Tibial nerve (tissue), 4 donors: ENCODE data around the gene CD209. TPM values are rescaled to one million over a fixed set of nuclear protein-coding genes. Genes with fewer than 3 reads are reported as not detected.

Experiments
- DNase-seq, 2 donors: peaks; one replicate each; pipeline ENCODE4 v3.0.0-alpha.2; 2019; ENCODE audit warnings: low spot score in 2 of 2
- H3K27ac ChIP-seq, 4 donors: fragments of 200-600 bp; sonication (generic) in 3 of 4; one replicate each; pipeline ENCODE4 v1.5.1; 2017 to 2019; ENCODE audit warnings: mild to moderate bottlenecking in 1 of 4
- H3K27me3 ChIP-seq, 2 donors: fragments of 200-600 bp; sonication (generic) in 1 of 2; one replicate each; pipeline versions ENCODE4 v1.5.1 to v1.6.0; 2017 to 2019
- H3K36me3 ChIP-seq, 3 donors: fragments of 200-600 bp; sonication (generic); one replicate each; pipeline ENCODE4 v1.5.1; 2018 to 2019
- H3K4me1 ChIP-seq, 4 donors: fragments of 200-600 bp; sonication (generic) in 3 of 4; one replicate each; pipeline ENCODE4 v1.5.1; 2017 to 2019
- H3K4me3 ChIP-seq, 4 donors: fragments of 200-600 bp; sonication (generic) in 3 of 4; one replicate each; pipeline ENCODE4 v1.5.1; 2017 to 2019; ENCODE audit warnings: mild to moderate bottlenecking in 1 of 4, moderate library complexity in 1 of 4
- H3K9me3 ChIP-seq, 4 donors: fragments of 200-600 bp; sonication (generic) in 3 of 4; one replicate each; pipeline ENCODE4 v1.5.1; 2017 to 2019
- CTCF ChIP-seq, 5 experiments: fragments of 200-600 bp in 3 of 5; fragments of 450-650 bp in 2 of 5; sonication (generic) in 3 of 5; IDR thresholded peaks; one replicate each; pipeline ENCODE4 v1.5.1; 2016 to 2019; ENCODE audit warnings: antibody characterized with exemption in 5 of 5, mild to moderate bottlenecking in 3 of 5, moderate library complexity in 2 of 5
- EP300 ChIP-seq, 2 donors: sonication (generic); formaldehyde crosslinking; IDR thresholded peaks; one replicate each; pipeline ENCODE4 v1.6.1; 2017; ENCODE audit warnings: antibody characterized with exemption in 2 of 2, mild to moderate bottlenecking in 1 of 2
- POLR2A ChIP-seq, 2 donors: fragments of 450-650 bp; IDR thresholded peaks; one replicate each; pipeline ENCODE4 v1.6.1; 2017; ENCODE audit warnings: antibody characterized with exemption in 2 of 2, mild to moderate bottlenecking in 2 of 2, moderate library complexity in 2 of 2
- WGBS, 2 donors: methylation state at CpG; one replicate each; pipeline ENCODE4 v1.1.5; 2018; 5-methylcytosine and 5-hydroxymethylcytosine counted together
- total RNA-seq, 4 donors: library from RNA; depleted of rRNA; stranded (reverse); fragments of >200 nt; gene quantifications; one replicate each; pipeline ENCODE4 v1.1.0, GENCODE V29; 2016

The CD209 gene
- total RNA-seq, 4 donors from 2014 or later: 2.6 to 12.6 (median 5.0) TPM

GRCh38 chr19:7787141-7787540, 39.8 kb upstream of the CD209 start:
- Histone ChIP-seq H3K4me3 (peak overlapping the region in 1 of 4 donors; percentile 29), H3K4me1 (peaks cover 0 to 9% (median 0%) of the 10 kb centered on the region in 4 donors), H3K27ac (no peak overlapping the region), H3K9me3 (peaks cover 0 to 32% (median 0%) of the 10 kb centered on the region in 4 donors), H3K36me3 (no peaks in the 10 kb centered on the region), H3K27me3 (peaks cover 0 to 45% of the 10 kb centered on the region in 2 donors)
- WGBS, 2 donors: 14 to 30% methylated on average over 10 of the region's 10 CpGs
- TF ChIP-seq POLR2A (IDR thresholded peaks at IDR 0.05) (no peak), CTCF (IDR thresholded peaks at IDR 0.05) (no peak), EP300 (IDR thresholded peaks at IDR 0.05) (no peak)
- peak in 1 of 2 donors; percentile 10 for DNase-seq

GRCh38 chr19:7784856-7785255, 37.5 kb upstream of the CD209 start:
- Histone ChIP-seq H3K27me3 (peaks cover 0 to 28% of the 10 kb centered on the region in 2 donors), H3K36me3 (no peaks in the 10 kb centered on the region)
- TF ChIP-seq POLR2A (IDR thresholded peaks at IDR 0.05) (no peak), EP300 (IDR thresholded peaks at IDR 0.05) (no peak), CTCF (IDR thresholded peaks at IDR 0.05) (no peak)

GRCh38 chr19:7783991-7784423, 36.7 kb upstream of the CD209 start:
- peaks cover 0 to 2% (median 0%) of the 10 kb centered on the region in 4 donors for H3K4me1 ChIP-seq
- H3K36me3 ChIP-seq: no peaks in the 10 kb centered on the region
- peaks cover 0 to 23% (median 0%) of the 10 kb centered on the region in 4 donors for H3K9me3 ChIP-seq
- H3K27me3 ChIP-seq: peaks cover 0 to 20% of the 10 kb centered on the region in 2 donors
- 19 to 28% methylated on average over 8 of the region's 8 CpGs for WGBS, 2 donors
- no peak overlapping the region for H3K27ac ChIP-seq
- DNase-seq: peak in 1 of 2 donors; percentile 15
- no peak for TF ChIP-seq CTCF (IDR thresholded peaks at IDR 0.05)
- no peak for TF ChIP-seq POLR2A (IDR thresholded peaks at IDR 0.05)
- TF ChIP-seq EP300 (IDR thresholded peaks at IDR 0.05): peak in 1 of 2 donors; percentile 36
- no peak overlapping the region for H3K4me3 ChIP-seq

More at GRCh38 chr19:7784856-7785255, 37.5 kb upstream of the CD209 start:
- H3K9me3 ChIP-seq: peaks cover 0 to 25% (median 0%) of the 10 kb centered on the region in 4 donors
- H3K27ac ChIP-seq: no peak overlapping the region
- no peak for DNase-seq
- H3K4me3 ChIP-seq: no peak overlapping the region
- H3K4me1 ChIP-seq: peaks cover 0 to 9% (median 0%) of the 10 kb centered on the region in 4 donors

- H3K4me1 ChIP-seq: no peaks in the 10 kb centered on the region
- H3K27me3 ChIP-seq: no peaks in the 10 kb centered on the region
- no peak overlapping the region for H3K4me3 ChIP-seq
- WGBS, 2 donors: 45 to 51% methylated on average over 12 of the region's 12 CpGs
- H3K36me3 ChIP-seq: no peaks in the 10 kb centered on the region
- DNase-seq: no peak
- TF ChIP-seq EP300 (IDR thresholded peaks at IDR 0.05): no peak
- TF ChIP-seq POLR2A (IDR thresholded peaks at IDR 0.05): no peak
- TF ChIP-seq CTCF (IDR thresholded peaks at IDR 0.05): no peak
- peaks cover 0 to 17% (median 0%) of the 10 kb centered on the region in 4 donors for H3K9me3 ChIP-seq
- H3K27ac ChIP-seq: no peak overlapping the region
These were observed 33.8 kb upstream of the CD209 start for GRCh38 chr19:7781157-7781556.

- 84 to 87% methylated on average over 26 of the region's 26 CpGs for WGBS, 2 donors
- Histone ChIP-seq H3K9me3 (peaks cover 0 to 6% (median 0%) of the 10 kb centered on the region in 4 donors), H3K27me3 (no peaks in the 10 kb centered on the region), H3K27ac (no peak overlapping the region), H3K4me1 (no peaks in the 10 kb centered on the region), H3K36me3 (no peaks in the 10 kb centered on the region), H3K4me3 (no peak overlapping the region)
- TF ChIP-seq POLR2A (IDR thresholded peaks at IDR 0.05) (no peak), CTCF (IDR thresholded peaks at IDR 0.05) (no peak), EP300 (IDR thresholded peaks at IDR 0.05) (no peak)
- DNase-seq: no peak
These were observed 32.5 kb upstream of the CD209 start for GRCh38 chr19:7779631-7780486.
